Measurements from ENCODE around the gene GNLY. TPM values are rescaled to one million over a fixed set of nuclear protein-coding genes. Genes with fewer than 3 reads are reported as not detected.

GNLY gene
- total and polyA plus RNA-seq, 2 of the 4 experiments (the other 2 are of a cell fraction): not detected

DNA sequence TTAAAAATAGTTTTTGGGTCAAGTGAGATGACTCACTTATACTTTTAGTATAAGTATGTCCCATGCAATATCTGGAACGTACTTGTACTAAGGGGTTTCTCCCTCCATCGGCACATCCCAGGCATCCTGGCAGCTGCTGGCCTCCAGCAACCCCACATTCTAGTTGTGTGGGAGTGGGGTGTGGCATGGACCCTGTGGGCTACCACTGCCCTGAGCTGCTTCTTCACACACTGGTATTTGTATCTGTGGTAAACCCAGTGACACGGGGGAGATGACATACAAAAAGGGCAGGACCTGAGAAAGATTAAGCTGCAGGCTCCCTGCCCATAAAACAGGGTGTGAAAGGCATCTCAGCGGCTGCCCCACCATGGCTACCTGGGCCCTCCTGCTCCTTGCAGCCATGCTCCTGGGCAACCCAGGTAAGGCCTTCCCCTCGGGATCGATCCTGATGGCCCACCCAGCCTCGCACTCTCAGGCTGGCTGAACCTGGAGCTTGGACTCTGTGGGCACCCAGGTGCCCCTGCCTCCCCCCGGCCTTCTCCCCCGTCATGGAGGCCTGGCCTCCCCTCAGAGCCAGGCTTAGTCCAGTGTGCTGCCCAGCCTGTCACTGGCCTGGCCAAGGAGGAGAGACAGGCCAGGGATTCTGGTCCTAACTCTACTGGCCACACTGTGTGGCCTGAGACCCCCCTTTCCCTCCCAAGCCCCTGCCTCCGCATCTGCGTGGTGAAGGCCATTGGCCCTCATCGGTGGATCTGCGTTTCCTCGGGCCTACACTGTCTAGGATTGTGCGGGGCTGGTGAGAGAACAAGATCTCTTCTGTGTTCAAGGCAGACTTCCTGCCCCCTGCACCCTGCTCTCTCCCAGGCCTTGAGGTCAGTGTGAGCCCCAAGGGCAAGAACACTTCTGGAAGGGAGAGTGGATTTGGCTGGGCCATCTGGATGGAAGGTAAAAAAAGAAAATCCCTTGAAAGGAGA lies at the start of gene GNLY (continued):
- TF ChIP-seq, protein P1, sequence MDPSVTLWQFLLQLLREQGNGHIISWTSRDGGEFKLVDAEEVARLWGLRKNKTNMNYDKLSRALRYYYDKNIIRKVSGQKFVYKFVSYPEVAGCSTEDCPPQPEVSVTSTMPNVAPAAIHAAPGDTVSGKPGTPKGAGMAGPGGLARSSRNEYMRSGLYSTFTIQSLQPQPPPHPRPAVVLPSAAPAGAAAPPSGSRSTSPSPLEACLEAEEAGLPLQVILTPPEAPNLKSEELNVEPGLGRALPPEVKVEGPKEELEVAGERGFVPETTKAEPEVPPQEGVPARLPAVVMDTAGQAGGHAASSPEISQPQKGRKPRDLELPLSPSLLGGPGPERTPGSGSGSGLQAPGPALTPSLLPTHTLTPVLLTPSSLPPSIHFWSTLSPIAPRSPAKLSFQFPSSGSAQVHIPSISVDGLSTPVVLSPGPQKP (IDR thresholded peaks at IDR 0.05; ENCODE audit: borderline replicate concordance, low read depth, low read length): no peak
- TF ChIP-seq RAD21 (IDR thresholded peaks at IDR 0.05; ENCODE audit: low read length) (no peak), MXI1 (IDR thresholded peaks at IDR 0.05; ENCODE audit: borderline replicate concordance, low read depth, low read length) (no peak), POLR2A (IDR thresholded peaks at IDR 0.05; ENCODE audit: low read depth, low read length) (no peak)

All from IMR-90 (cell line).